B cell (primary cell): Measurements from ENCODE around the gene RBBP7.

ENCODE experiments used
- CTCF ChIP-seq: fragments of 200-600 bp; IDR thresholded peaks from one replicate; pipeline ENCODE4 v1.8.0; 2022; ENCODE audit warnings: antibody characterized with exemption, mild to moderate bottlenecking
- EZH2 ChIP-seq: IDR thresholded peaks from 2 replicates; pipeline ENCODE4 v1.6.1; 2012; ENCODE audit warnings: borderline replicate concordance, low read depth, mild to moderate bottlenecking, moderate library complexity, low read length; ENCODE audit not compliant: insufficient read depth, poor library complexity, severe bottlenecking

- no peak for TF ChIP-seq CTCF
- no peak for TF ChIP-seq EZH2
These were observed 6.5 kb upstream of the RBBP7 start for GRCh38 chrX:16876696-16877095.
